Measurements from ENCODE around the gene PROX1.
"Not testable (repeated sequence)": the region's sequence is repeated elsewhere in the genome, so short reads cannot be mapped to it uniquely, and the experiment has no call there.

Gene PROX1

DNA sequence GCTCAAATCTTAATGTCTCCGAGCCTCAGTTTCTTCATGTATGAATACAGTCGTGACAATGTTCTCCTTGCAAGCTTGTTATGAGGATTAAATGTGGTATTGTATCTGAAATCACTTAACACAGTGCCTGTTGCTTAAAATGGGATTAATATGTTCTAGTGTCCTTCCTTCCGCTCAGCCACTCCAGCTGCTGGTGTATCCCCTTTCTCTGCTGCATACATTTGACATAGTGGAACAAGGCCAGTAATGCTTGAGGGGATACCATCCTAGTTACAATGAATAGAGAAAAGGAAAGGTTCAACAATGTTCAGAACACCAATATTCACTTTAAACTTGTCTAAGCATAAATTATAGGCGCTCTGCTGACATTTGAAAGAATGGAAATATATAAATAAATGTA lies 64.0 kb downstream of the PROX1 start:
- Histone ChIP-seq H3K4me3 (no peak overlapping the region), H3K27ac (no peak overlapping the region)

DNA sequence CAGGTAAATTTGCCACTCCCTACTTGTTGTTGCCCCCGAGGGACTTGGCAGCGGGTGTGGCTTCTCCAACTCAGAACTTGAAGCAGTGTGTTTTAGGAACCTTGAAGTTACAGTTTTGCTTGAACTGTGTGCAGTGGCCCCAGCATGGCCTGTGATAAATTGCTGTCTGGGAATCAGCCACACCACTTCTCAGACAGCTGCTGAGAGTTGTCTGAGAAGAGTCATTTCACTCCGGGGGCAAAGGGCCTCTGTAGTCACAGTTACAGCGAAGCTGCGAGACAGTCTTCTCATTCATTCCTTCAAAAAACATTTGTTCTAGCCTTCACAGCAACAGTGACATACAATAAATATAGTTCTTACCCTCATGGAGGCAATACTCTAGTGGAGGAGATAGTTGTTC lies 70.3 kb downstream of the PROX1 start:
- H3K27ac ChIP-seq = no peak overlapping the region
- no peak overlapping the region for H3K4me3 ChIP-seq

DNA sequence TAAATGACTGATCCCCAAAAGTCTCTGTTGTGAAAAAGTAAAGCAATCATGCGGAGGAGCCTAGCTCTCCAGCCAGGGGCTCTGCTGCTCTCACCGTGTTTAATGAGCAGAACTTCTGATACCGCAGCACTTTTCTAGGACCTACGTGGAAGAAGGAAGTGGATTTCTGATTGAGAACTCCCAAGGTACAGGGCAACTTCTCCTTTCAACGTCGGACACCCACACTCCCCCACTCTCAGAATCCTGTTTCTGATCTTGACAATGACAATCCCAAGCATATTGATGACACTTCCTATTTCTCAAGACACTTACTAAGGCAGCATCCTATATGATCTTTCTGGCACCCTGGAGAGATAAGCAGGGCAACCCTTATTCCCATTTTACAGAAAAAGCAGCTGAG lies 78.4 kb downstream of the PROX1 start:
- Histone ChIP-seq H3K27ac (no peak overlapping the region), H3K4me3 (no peak overlapping the region)

DNA sequence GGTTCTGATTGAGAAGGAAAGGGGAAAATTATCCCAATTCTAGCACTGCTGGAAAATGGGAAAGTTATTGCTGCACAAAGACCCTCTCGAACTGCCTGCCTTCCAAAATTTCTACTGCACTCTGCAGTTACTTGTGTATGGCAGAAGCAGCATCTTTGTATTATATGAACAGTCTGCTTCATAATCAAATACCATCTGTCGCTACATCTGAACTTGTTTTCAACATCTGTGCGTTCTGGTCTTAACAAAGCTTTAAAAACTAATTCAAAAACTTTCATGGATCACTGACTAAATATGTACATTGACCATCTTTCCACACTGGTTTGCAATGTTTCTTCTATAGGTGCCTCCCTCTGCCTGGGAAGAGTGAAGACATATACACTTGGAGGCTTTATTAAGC lies 79.2 kb downstream of the PROX1 start:
- Histone ChIP-seq H3K4me3 (no peak overlapping the region), H3K27ac (no peak overlapping the region)

DNA sequence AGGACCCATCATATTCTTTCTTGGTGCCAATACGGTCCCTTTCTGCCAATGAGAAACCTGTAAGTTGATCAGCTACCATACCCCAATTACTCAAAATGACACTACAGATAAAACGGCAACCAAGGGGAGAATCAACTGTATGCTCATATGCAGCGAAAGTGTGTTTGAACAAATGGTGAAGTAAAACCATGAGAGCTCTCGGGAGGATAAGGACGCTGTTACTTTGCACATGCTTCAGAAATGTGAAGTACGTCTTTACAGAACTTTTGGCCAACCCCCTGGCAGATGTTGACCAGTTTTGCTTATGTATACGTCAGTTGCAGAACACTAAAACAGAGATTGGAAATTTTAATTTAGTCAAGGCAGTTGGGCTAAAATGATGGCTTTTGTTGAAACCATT lies 79.6 kb downstream of the PROX1 start:
- H3K4me3 ChIP-seq = no peak overlapping the region

DNA sequence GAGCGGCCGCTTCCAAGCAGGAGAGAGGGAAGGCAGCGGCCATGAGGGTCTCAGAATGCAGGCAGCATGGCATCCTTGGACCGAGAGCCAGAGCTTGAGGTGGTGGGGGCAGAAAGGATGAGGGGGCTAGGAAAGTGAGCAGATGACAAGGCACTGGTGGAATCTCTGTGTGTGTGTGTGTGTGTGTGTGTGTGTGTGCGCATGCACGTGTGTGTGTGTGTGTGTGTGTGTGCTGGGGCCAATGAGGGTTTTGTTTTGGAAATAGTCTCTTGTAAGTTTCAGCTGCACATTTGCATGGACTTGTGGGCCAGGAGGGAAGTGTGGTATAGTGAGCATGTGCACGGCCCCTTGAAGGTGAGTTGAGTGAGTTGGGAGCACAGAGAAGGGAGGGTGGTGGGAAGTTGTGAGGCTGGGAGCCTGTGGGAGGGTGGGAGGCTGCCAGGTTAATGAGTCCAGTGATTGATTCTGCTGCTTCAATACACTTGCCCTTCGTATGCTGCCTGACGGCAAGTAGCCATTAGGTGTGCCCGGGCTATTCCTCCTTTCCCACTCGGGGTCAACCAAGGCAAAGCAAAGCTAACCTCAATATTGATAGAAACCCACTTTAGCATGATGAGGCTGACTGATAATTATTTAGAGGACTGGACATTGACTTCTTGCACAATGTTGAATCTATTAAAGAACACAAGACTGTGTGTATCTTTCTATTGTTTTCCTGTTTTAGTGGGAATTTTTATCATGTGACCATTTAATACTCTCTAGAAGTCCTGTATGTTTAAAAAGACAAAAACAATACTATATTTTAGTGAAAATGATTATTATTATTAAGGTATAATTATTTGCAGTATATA lies 80.3 kb downstream of the PROX1 start:
- no peak overlapping the region for H3K27ac ChIP-seq
- no peak overlapping the region for H3K4me3 ChIP-seq

More for the DNA sequence above, 79.6 kb downstream of the PROX1 start:
- H3K27ac ChIP-seq = no peak overlapping the region

DNA sequence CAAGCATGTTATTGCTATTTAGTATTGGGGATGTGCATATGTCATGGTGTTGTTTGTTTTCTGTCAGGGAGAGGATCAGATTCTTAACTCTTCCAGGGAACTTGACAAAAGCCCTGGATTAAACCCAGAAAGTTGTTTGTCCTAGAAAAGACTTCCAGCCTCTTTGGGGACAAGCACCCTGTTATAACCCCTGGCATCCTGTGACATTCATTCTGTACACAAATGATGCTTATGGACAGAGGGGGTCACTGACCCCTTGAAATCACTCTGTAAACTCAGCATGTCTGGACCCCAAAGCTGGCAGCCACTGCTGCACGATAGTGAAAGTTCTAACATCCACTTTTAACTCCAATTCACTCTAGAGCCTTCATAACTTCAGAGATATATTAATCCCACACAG lies 81.2 kb downstream of the PROX1 start:
- Histone ChIP-seq H3K4me3 (no peak overlapping the region), H3K27ac (no peak overlapping the region)

DNA sequence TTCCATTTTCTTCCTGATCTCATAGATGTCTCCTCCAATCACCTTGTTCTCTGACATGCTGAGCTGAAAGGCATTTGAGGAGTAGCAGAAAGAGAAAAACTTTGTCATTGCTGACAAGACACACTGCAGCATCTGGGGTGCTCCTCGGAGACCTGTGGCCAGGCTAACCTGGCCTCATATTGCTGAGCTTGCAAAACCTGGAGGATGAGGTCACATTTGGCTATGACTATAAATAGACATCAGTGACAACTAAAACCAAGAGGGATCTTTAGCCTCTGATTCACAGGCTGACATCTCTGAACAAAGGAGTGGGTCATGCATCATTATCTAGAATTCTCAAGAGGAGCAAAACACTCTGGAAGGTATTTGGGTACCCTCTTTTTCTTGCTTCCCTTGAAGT lies 83.7 kb downstream of the PROX1 start:
- no peak overlapping the region for H3K4me3 ChIP-seq
- H3K27ac ChIP-seq = no peak overlapping the region

DNA sequence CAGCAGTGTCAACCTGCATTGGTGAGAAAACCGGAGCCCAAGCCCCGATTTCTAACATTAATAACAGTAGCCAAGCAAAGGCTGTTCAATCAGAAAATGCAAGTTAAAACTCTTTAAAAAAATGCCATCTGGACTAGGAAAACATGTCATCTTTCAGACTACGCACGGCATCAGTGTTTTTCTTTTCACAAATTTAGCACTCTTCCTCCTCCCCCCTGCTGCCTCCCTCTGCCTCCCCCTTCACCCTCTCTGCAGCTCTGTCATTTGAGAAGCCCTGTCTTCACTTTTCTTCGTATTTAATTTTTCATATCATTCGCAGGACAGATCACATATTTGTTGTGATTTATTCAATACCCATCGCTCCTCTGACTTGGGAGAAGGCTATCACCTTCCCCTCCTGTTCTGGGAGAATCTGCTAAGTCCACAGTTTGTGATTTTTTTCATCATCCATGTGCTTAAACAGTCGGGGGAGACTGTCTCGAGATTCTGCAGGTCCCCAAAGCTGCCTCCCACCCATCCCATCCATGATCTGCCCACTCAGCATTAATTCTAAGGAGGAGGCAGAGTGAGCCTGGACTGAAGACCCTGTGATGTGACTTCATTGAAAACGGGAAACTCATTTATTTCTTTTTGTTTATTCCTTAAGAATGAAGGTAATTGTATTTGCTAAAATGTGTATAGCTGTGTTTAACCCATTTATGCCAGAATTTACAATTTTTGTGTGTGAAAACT lies 84.8 kb downstream of the PROX1 start:
- H3K4me3 ChIP-seq = no peak overlapping the region
- H3K27ac ChIP-seq = no peak overlapping the region

DNA sequence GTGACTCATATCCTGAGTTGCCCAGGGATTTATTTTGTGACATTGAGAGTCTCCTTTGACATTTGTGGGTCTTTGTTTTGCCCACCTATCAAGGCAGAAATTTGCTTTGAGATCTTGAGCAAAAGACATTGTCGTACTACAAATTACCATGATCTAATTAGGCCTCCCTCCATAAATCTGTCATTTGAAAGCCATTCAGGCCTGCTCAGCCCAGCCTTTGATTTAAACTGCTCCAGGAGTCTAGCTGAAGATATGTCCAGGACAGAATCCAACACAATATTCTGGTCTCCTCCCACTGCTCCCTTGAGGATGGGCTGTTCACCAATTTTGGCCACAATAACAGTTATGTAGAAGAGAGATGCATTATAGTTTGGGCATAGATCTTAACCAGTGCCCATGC lies 86.7 kb downstream of the PROX1 start:
- no peak overlapping the region for H3K4me3 ChIP-seq

DNA sequence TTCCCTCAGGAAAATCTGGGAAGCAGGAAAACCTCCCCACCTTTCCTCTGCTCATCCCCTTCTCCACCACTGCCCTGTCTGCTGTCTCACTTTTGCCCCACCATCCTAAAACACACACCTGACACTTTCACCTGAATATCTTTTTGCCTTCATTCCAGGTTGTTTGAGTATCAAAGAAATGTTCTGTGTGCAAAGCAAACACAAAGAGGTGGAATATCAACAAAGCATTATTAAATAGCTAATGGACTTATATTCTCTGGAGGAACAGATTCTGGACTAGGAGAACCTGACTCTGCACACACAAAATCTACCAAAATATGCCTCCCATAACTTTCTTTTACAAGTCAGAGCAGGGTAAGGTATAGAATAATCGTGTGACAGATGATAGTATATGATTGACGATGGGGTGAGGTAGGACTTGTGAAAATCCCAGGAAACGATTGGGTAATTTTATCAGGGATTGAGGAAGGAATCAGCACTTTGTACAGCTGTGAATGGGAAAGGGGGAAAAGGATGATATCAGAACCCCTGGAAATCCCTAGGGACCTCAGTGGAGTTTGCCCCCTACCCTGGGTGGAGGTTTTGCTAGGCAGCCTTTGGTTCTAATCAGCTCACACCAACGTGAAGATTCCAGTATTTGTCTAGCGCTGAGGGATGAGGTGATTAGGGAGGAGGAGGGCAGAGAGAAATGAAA lies 87.7 kb downstream of the PROX1 start:
- no peak overlapping the region for H3K27ac ChIP-seq
- no peak overlapping the region for H3K4me3 ChIP-seq

More for the DNA sequence above, 86.7 kb downstream of the PROX1 start:
- H3K27ac ChIP-seq = no peak overlapping the region

DNA sequence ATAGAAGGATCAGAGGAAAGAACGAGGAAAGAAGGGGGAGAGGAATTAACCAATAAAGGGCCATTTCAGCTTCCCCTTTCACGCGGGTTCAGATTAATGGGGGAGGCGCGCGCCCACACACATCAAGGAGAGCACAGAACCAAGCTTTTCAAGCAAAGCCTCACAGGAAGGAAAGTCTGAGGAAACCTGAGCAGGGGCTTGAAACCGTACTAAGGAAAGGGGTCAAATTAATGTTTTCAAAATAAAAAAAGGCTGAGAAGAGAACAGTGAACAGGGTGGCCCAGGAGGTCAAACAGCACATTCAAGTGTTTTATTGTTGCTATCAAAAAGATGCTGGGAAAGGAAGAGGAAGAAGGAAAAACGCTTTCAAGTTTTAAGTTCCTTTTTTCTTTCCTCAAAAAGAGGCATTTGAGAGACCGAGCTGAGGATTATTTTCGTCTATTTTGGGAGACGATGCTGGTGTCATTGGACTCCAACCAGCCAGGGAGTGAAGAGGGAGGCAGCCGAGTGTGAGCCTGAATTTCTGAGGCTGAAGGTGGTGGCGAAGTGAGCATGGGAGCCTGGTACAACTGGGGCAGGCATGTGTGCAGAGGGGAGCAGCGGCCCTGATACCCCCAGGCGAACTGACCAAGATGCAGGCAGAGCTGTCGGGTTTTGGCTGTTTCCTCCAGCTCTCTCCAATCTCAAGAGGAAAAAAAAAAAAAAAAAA lies 88.4 kb downstream of the PROX1 start:
- no peak overlapping the region for H3K27ac ChIP-seq
- H3K4me3 ChIP-seq = no peak overlapping the region

DNA sequence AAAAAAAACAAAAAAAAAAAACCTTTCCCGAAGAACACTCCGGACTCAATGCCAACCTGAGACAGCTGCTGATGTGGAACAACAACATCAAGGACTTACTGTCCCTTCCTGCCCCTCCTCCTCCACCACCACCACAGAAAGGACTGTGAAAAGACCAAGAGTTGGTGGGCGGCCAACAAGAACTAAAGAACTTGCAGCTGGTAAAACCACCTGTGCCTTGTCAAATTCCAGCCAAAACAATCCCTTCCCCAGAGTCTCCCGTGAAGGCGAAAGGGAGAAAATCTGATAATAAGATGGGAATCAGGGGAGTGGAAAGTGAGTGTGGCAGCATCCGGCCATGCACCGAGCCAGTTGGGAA lies 88.9 kb downstream of the PROX1 start:
- Histone ChIP-seq H3K27ac (no peak overlapping the region), H3K4me3 (no peak overlapping the region)

DNA sequence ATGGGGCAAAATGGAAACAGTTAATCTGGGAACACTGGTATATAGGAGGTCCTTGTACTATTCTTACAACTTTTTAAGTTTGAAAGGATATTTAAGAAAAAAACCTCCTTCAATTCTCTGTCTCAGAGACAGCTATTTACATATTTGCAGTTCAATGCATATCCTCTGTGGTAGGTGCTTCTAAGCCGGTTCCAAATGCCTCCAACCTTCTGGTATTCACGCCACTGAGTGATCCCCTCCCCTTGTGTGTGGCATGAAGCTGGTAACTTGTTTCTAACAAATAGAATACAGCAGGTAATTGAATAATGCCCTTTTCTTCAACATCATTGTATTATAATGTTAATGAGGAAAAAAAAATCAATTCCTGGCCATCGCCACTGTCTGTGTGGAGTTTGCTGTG lies 91.2 kb downstream of the PROX1 start:
- H3K4me3 ChIP-seq = no peak overlapping the region
- no peak overlapping the region for H3K27ac ChIP-seq

DNA sequence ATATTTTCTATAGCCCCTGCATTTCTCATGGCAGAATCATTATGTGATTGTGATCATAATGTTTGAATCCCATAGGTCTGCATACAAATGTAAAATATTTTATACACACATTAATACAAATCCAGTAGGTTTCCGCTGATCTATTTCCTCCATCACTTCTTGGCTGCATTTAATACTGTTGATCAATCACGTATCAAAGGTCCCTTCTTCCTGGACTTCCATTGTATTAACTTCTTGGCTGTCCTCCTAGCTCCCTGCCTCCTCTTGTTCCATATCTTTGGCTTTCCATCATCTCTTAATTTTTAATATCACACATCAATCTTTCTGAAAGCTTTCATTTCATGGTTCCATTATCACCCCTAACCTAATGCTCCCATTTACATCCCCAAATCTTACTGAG lies 97.6 kb downstream of the PROX1 start:
- Histone ChIP-seq H3K27ac (no peak overlapping the region), H3K4me3 (no peak overlapping the region)

DNA sequence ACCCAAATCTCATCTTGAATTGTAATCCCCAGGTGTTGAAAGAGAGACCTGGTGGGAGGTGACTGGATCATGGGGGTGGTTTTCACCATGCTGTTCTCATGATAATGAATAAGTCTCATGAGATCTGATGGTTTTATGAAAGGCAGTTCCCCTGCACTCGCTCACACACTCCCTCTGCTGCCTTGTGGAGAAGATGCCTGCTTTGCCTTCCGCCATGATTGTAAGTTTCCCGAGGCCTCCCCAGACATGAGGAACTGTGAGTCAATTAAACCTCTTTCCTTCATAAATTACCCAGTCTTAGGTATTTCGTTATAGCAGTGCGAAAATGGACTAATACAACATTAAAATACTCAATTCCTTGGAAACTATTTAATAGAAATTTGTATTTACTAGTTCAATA lies 99.2 kb downstream of the PROX1 start:
- Histone ChIP-seq H3K4me3 (no peak overlapping the region), H3K27ac (no peak overlapping the region)

DNA sequence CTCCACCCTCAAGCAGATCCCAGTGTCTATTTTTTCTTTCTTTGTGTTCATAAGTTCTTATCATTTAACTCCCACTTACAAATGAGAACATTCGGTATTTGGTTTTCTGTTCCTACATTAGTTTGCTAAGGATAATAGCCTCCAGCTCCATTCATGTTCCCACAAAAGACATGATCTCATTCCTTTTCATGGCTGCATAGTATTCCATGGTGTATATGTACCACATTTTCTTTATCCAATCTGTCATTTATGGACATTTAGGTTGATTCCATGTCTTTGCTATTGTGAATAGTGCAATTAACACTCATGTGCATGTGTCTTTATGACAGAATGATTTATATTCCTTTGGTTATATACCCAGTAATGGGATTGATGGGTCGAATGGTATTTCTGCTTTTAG lies 101.2 kb downstream of the PROX1 start:
- H3K27ac ChIP-seq, H3K4me3 ChIP-seq: not testable (repeated sequence)
